ENCODE results near the gene FCRLB.

FCRLB gene

GRCh38 chr1:161743231-161743630, 21.9 kb downstream of the FCRLB start:
- H3K4ac ChIP-seq (ENCODE audit: low read depth, low read length), result no peak overlapping the region
- no peak for DNase-seq

GRCh38 chr1:161747801-161748200, 26.5 kb downstream of the FCRLB start:
- no peak overlapping the region for H3K9ac ChIP-seq (ENCODE audit: low read length)
- no peak overlapping the region for H4K5ac ChIP-seq (ENCODE audit: low read length)
- H3K4me3 ChIP-seq (ENCODE audit: low read length), result no peak overlapping the region
- H3K4me2 ChIP-seq (ENCODE audit: low read length), result no peak overlapping the region
- no peak overlapping the region for H3K56ac ChIP-seq (ENCODE audit: low read length)
- no peak for DNase-seq
- peaks cover 2% of the 10 kb centered on the region for H3K36me3 ChIP-seq (ENCODE audit: control insufficient read depth, insufficient read depth, low read length)
- no peak overlapping the region for H3K4ac ChIP-seq (ENCODE audit: low read depth, low read length)
- no peak overlapping the region for H2AK5ac ChIP-seq (ENCODE audit: low read length)
- WGBS (ENCODE audit: extremely low coverage, insufficient coverage, low lambda C conversion rate), result no CpG with 5 or more reads among the region's 6 CpGs
- peaks cover 3% of the 10 kb centered on the region for H3K79me1 ChIP-seq (ENCODE audit: low read length)
- no peak overlapping the region for H2BK15ac ChIP-seq (replicated peaks; ENCODE audit: low read depth)
- peaks cover 12% of the 10 kb centered on the region for H3K79me2 ChIP-seq (ENCODE audit: control insufficient read depth, insufficient read depth, low read length)
- H4K8ac ChIP-seq (ENCODE audit: low read depth, low read length), result no peak overlapping the region
- H3K23ac ChIP-seq (ENCODE audit: low read length), result no peak overlapping the region
- no peaks in the 10 kb centered on the region for H3K27me3 ChIP-seq (ENCODE audit: insufficient read depth, low read length, poor library complexity)
- H2BK120ac ChIP-seq (ENCODE audit: low read depth, low read length), result no peak overlapping the region
- H3K18ac ChIP-seq (ENCODE audit: low read length), result no peak overlapping the region
- no peaks in the 10 kb centered on the region for H3K4me1 ChIP-seq (ENCODE audit: control insufficient read depth, low read depth, low read length)
- no peak overlapping the region for H2BK5ac ChIP-seq (ENCODE audit: low read length)
- no peak overlapping the region for H3K27ac ChIP-seq (ENCODE audit: low read depth, low read length)

More at GRCh38 chr1:161743231-161743630, 21.9 kb downstream of the FCRLB start:
- Histone ChIP-seq H3K36me3 (ENCODE audit: control insufficient read depth, insufficient read depth, low read length) (no peaks in the 10 kb centered on the region), H3K4me3 (ENCODE audit: low read length) (no peak overlapping the region), H2BK120ac (ENCODE audit: low read depth, low read length) (no peak overlapping the region), H3K4me2 (ENCODE audit: low read length) (no peak overlapping the region), H3K79me2 (ENCODE audit: control insufficient read depth, insufficient read depth, low read length) (no peaks in the 10 kb centered on the region), H3K27ac (ENCODE audit: low read depth, low read length) (no peak overlapping the region), H3K4me1 (ENCODE audit: control insufficient read depth, low read depth, low read length) (no peaks in the 10 kb centered on the region), H3K23ac (ENCODE audit: low read length) (no peak overlapping the region), H3K27me3 (ENCODE audit: insufficient read depth, low read length, poor library complexity) (no peaks in the 10 kb centered on the region), H4K5ac (ENCODE audit: low read length) (no peak overlapping the region), H2AK5ac (ENCODE audit: low read length) (no peak overlapping the region), H3K9ac (ENCODE audit: low read length) (no peak overlapping the region), H4K8ac (ENCODE audit: low read depth, low read length) (no peak overlapping the region), H2BK15ac (replicated peaks; ENCODE audit: low read depth) (no peak overlapping the region), H3K56ac (ENCODE audit: low read length) (no peak overlapping the region), H3K79me1 (ENCODE audit: low read length) (no peaks in the 10 kb centered on the region), H2BK5ac (ENCODE audit: low read length) (no peak overlapping the region), H3K18ac (ENCODE audit: low read length) (no peak overlapping the region)
- WGBS (ENCODE audit: extremely low coverage, insufficient coverage, low lambda C conversion rate), result no CpG with 5 or more reads among the region's 9 CpGs

GRCh38 chr1:161749509-161750407, 28.4 kb downstream of the FCRLB start, which contains the start of gene DUSP12:
TSS of gene DUSP12 (plus strand) at chr1:161749786. CDS start at chr1:161749802, 16 bp downstream.
- Histone ChIP-seq H3K4me3 (ENCODE audit: low read length) (peak within 1 kb of the TSS; percentile 98), H3K9ac (ENCODE audit: low read length) (peak within 1 kb of the TSS; percentile 99), H2AK5ac (ENCODE audit: low read length) (no peak within 1 kb of the TSS), H4K8ac (ENCODE audit: low read depth, low read length) (no peak within 1 kb of the TSS), H3K56ac (ENCODE audit: low read length) (peak within 1 kb of the TSS; percentile 100), H3K23ac (ENCODE audit: low read length) (peak within 1 kb of the TSS; percentile 3), H3K18ac (ENCODE audit: low read length) (peak within 1 kb of the TSS; percentile 77), H3K4ac (ENCODE audit: low read depth, low read length) (no peak within 1 kb of the TSS), H2BK15ac (replicated peaks; ENCODE audit: low read depth) (no peak within 1 kb of the TSS), H2BK5ac (ENCODE audit: low read length) (peak within 1 kb of the TSS; percentile 91), H3K27ac (ENCODE audit: low read depth, low read length) (peak within 1 kb of the TSS; percentile 93), H2BK120ac (ENCODE audit: low read depth, low read length) (no peak within 1 kb of the TSS), H3K79me2 (ENCODE audit: control insufficient read depth, insufficient read depth, low read length) (peaks cover 12% of the 10 kb centered on the region), H3K4me2 (ENCODE audit: low read length) (peak within 1 kb of the TSS; percentile 45), H3K79me1 (ENCODE audit: low read length) (peaks cover 4% of the 10 kb centered on the region), H3K27me3 (ENCODE audit: insufficient read depth, low read length, poor library complexity) (no peaks in the 10 kb centered on the region), H4K5ac (ENCODE audit: low read length) (peak within 1 kb of the TSS; percentile 99), H3K36me3 (ENCODE audit: control insufficient read depth, insufficient read depth, low read length) (peaks cover 4% of the 10 kb centered on the region), H3K4me1 (ENCODE audit: control insufficient read depth, low read depth, low read length) (no peaks in the 10 kb centered on the region)
- no CpG with 5 or more reads among the region's 65 CpGs for whole genome bisulfite sequencing (ENCODE audit: extremely low coverage, insufficient coverage, low lambda C conversion rate)
- peak; percentile 98 for DNase-seq

GRCh38 chr1:161763522-161764098, 42.3 kb downstream of the FCRLB start:
- Histone ChIP-seq H3K18ac (ENCODE audit: low read length) (no peak overlapping the region), H2BK120ac (ENCODE audit: low read depth, low read length) (no peak overlapping the region), H3K56ac (ENCODE audit: low read length) (no peak overlapping the region), H3K4ac (ENCODE audit: low read depth, low read length) (no peak overlapping the region), H2AK5ac (ENCODE audit: low read length) (no peak overlapping the region), H3K27ac (ENCODE audit: low read depth, low read length) (no peak overlapping the region), H3K4me2 (ENCODE audit: low read length) (no peak overlapping the region), H4K5ac (ENCODE audit: low read length) (no peak overlapping the region), H3K36me3 (ENCODE audit: control insufficient read depth, insufficient read depth, low read length) (no peaks in the 10 kb centered on the region), H3K27me3 (ENCODE audit: insufficient read depth, low read length, poor library complexity) (no peaks in the 10 kb centered on the region), H2BK5ac (ENCODE audit: low read length) (no peak overlapping the region), H3K9ac (ENCODE audit: low read length) (no peak overlapping the region), H3K79me2 (ENCODE audit: control insufficient read depth, insufficient read depth, low read length) (no peaks in the 10 kb centered on the region), H3K23ac (ENCODE audit: low read length) (no peak overlapping the region), H2BK15ac (replicated peaks; ENCODE audit: low read depth) (no peak overlapping the region), H3K4me3 (ENCODE audit: low read length) (no peak overlapping the region), H3K79me1 (ENCODE audit: low read length) (no peaks in the 10 kb centered on the region), H4K8ac (ENCODE audit: low read depth, low read length) (no peak overlapping the region), H3K4me1 (ENCODE audit: control insufficient read depth, low read depth, low read length) (no peaks in the 10 kb centered on the region)
- peak; percentile 47 for DNase-seq
- WGBS (ENCODE audit: extremely low coverage, insufficient coverage, low lambda C conversion rate), result no CpG with 5 or more reads among the region's 7 CpGs

GRCh38 chr1:161766102-161766981, 45.0 kb downstream of the FCRLB start, which contains the start of gene ATF6:
TSS of gene ATF6 (plus strand) at chr1:161766320. CDS start at chr1:161766361, 41 bp downstream.
- no peak within 1 kb of the TSS for H2BK5ac ChIP-seq (ENCODE audit: low read length)
- no peak within 1 kb of the TSS for H2BK15ac ChIP-seq (replicated peaks; ENCODE audit: low read depth)
- no peak within 1 kb of the TSS for H4K5ac ChIP-seq (ENCODE audit: low read length)
- H3K27me3 ChIP-seq (ENCODE audit: insufficient read depth, low read length, poor library complexity), result no peaks in the 10 kb centered on the region
- no peaks in the 10 kb centered on the region for H3K79me1 ChIP-seq (ENCODE audit: low read length)
- H3K4me2 ChIP-seq (ENCODE audit: low read length), result peak within 1 kb of the TSS; percentile 77
- no CpG with 5 or more reads among the region's 35 CpGs for WGBS (ENCODE audit: extremely low coverage, insufficient coverage, low lambda C conversion rate)
- H3K9ac ChIP-seq (ENCODE audit: low read length), result peak within 1 kb of the TSS; percentile 85
- DNase-seq, result peak; percentile 88
- H3K79me2 ChIP-seq (ENCODE audit: control insufficient read depth, insufficient read depth, low read length), result no peaks in the 10 kb centered on the region
- H2BK120ac ChIP-seq (ENCODE audit: low read depth, low read length), result no peak within 1 kb of the TSS
- no peak within 1 kb of the TSS for H3K23ac ChIP-seq (ENCODE audit: low read length)
- no peaks in the 10 kb centered on the region for H3K36me3 ChIP-seq (ENCODE audit: control insufficient read depth, insufficient read depth, low read length)
- H3K56ac ChIP-seq (ENCODE audit: low read length), result peak within 1 kb of the TSS; percentile 81
- no peak within 1 kb of the TSS for H3K18ac ChIP-seq (ENCODE audit: low read length)
- H4K8ac ChIP-seq (ENCODE audit: low read depth, low read length), result no peak within 1 kb of the TSS
- H3K27ac ChIP-seq (ENCODE audit: low read depth, low read length), result no peak within 1 kb of the TSS
- H3K4me3 ChIP-seq (ENCODE audit: low read length), result peak within 1 kb of the TSS; percentile 88
- peak within 1 kb of the TSS; percentile 56 for H3K4ac ChIP-seq (ENCODE audit: low read depth, low read length)
- H2AK5ac ChIP-seq (ENCODE audit: low read length), result no peak within 1 kb of the TSS
- no peaks in the 10 kb centered on the region for H3K4me1 ChIP-seq (ENCODE audit: control insufficient read depth, low read depth, low read length)

All from mesendoderm (in vitro differentiated cells).